Kidney (tissue), 14 donors: ENCODE measurements around the gene PFAS. TPM values are rescaled to one million over a fixed set of nuclear protein-coding genes. Genes with fewer than 3 reads are reported as not detected.

Source experiments
- DNase-seq, 5 donors: peaks; one replicate each; pipeline ENCODE4 v3.0.0-alpha.2; 2013 to 2020
- FAIRE-seq: peaks from 2 replicates; lab custom pipeline; 2012; peaks lifted over from hg19 to GRCh38; lab: Jason Lieb, UNC
- H3K27ac ChIP-seq, 2 donors: one replicate each; pipeline ENCODE4 v1.7.0; 2013; ENCODE audit warnings: low read depth in 2 of 2, low read length in 2 of 2, inconsistent platforms in 1 of 2
- H3K27me3 ChIP-seq: one replicate; pipeline ENCODE4 v1.7.1; 2013; ENCODE audit warnings: low read length, inconsistent platforms; ENCODE audit not compliant: control insufficient read depth, insufficient read depth
- H3K36me3 ChIP-seq, 3 donors: one replicate each; pipeline versions ENCODE4 v1.7.0 to v1.7.1; 2013; ENCODE audit warnings: low read length in 3 of 3, control low read depth in 1 of 3, inconsistent platforms in 1 of 3; ENCODE audit not compliant: insufficient read depth in 3 of 3, control insufficient read depth in 2 of 3
- H3K4me1 ChIP-seq, 3 donors: one replicate each; pipeline versions ENCODE4 v1.7.0 to v1.7.1; 2013; ENCODE audit warnings: low read length in 3 of 3, inconsistent platforms in 1 of 3, low read depth in 1 of 3; ENCODE audit not compliant: control insufficient read depth in 2 of 3, insufficient read depth in 2 of 3
- H3K4me3 ChIP-seq, 3 donors: one replicate each; pipeline versions ENCODE4 v1.7.0 to v1.8.1; 2013; ENCODE audit warnings: low read length in 3 of 3, control low read depth in 1 of 3, inconsistent platforms in 1 of 3
- H3K9ac ChIP-seq, 3 donors: one replicate each; pipeline versions ENCODE4 v1.7.0 to v1.7.1; 2013; ENCODE audit warnings: low read length in 3 of 3, control low read depth in 1 of 3, inconsistent platforms in 1 of 3
- H3K9me3 ChIP-seq, 3 donors: one replicate each; pipeline versions ENCODE4 v1.7.0 to v1.7.1; 2013; ENCODE audit warnings: low read length in 3 of 3, control low read depth in 1 of 3, inconsistent platforms in 1 of 3; ENCODE audit not compliant: control insufficient read depth in 2 of 3, insufficient read depth in 1 of 3
- intact Hi-C: fragments of 100-400 bp; cut with DNase I; formaldehyde crosslinking; loops from one replicate; pipeline ENCODE4 v1.11.1; 2022
- polyA plus RNA-seq: library from polyadenylated mRNA; stranded (reverse); fragments of 350-450 nt; fragmentation: Illumina TruSeq; extraction: RNeasy Lipid Tissue Mini Kit (QIAGEN cat#74804); gene quantifications from one replicate; pipeline ENCODE4 v1.2.3, GENCODE V29; 2014; ENCODE audit warnings: low read depth, low replicate concordance; ENCODE audit not compliant: insufficient read depth
- total RNA-seq: library from RNA; stranded (reverse); fragmentation: NEBNext Ultra II Directional; extraction: Animal tissue kit (Norgen Biotek cat#: 25700); gene quantifications from one replicate; pipeline ENCODE4 v1.2.1, GENCODE V29; 2021
- TF ChIP-seq, protein P1 (sequence below): IDR thresholded peaks from 3 replicates; pipeline ENCODE4 v1.5.1; 2012; ENCODE audit warnings: mild to moderate bottlenecking, moderate library complexity, borderline replicate concordance; ENCODE audit not compliant: insufficient read depth; ENCODE audit errors: extremely low read depth
- donor health status: control.
- donor health status: control.
- donor health status: control.
- donor health status: control.
- donor health status: control.
- donor health status: DM: yes; HTN: yes; CAD: no.
- donor health status: Normal renal cell carcinoma (clear cell type).

The PFAS gene
- total and polyA plus RNA-seq, 2 donors from 2014 or later, result 7.6 to 49.5 TPM

DNA sequence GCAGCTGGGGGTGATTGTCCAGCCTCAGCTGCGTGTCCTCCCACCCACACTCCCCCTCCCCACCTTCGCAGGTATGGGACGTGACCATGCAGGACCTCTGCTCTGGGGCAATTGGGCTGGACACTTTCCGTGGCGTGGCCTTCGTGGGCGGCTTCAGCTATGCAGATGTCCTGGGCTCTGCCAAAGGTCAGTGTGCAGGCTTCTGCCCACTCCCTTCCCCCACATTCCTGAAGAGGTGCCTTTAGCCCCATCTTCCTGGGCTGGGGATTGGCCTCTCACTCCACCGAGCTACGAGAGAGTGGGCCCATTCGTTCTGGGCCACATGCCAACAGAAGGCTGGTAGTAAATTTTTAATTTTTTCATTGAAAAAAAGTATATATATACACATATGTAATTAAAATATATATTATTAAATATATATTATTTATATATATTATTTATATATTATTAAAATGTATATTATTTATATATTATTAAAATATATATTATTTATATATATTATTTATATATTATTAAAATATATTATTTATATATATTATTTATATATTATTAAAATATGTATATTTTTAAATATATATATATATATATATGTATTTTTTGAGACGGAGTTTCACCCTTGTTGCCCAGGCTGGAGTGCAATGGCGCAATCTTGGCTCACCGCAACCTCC lies 18.5 kb downstream of the PFAS start:
- TF ChIP-seq, protein P1, sequence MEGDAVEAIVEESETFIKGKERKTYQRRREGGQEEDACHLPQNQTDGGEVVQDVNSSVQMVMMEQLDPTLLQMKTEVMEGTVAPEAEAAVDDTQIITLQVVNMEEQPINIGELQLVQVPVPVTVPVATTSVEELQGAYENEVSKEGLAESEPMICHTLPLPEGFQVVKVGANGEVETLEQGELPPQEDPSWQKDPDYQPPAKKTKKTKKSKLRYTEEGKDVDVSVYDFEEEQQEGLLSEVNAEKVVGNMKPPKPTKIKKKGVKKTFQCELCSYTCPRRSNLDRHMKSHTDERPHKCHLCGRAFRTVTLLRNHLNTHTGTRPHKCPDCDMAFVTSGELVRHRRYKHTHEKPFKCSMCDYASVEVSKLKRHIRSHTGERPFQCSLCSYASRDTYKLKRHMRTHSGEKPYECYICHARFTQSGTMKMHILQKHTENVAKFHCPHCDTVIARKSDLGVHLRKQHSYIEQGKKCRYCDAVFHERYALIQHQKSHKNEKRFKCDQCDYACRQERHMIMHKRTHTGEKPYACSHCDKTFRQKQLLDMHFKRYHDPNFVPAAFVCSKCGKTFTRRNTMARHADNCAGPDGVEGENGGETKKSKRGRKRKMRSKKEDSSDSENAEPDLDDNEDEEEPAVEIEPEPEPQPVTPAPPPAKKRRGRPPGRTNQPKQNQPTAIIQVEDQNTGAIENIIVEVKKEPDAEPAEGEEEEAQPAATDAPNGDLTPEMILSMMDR, result no peak
- peak; percentile 89 for FAIRE-seq
- Histone ChIP-seq H3K36me3 (peaks cover 0 to 16% (median 16%) of the 10 kb centered on the region in 3 donors), H3K4me1 (no peaks in the 10 kb centered on the region), H3K4me3 (no peak overlapping the region), H3K9me3 (no peaks in the 10 kb centered on the region), H3K9ac (no peak overlapping the region), H3K27ac (no peak overlapping the region), H3K27me3 (no peaks in the 10 kb centered on the region)
- intact Hi-C loops, result no loop called here
- no peak for DNase-seq

DNA sequence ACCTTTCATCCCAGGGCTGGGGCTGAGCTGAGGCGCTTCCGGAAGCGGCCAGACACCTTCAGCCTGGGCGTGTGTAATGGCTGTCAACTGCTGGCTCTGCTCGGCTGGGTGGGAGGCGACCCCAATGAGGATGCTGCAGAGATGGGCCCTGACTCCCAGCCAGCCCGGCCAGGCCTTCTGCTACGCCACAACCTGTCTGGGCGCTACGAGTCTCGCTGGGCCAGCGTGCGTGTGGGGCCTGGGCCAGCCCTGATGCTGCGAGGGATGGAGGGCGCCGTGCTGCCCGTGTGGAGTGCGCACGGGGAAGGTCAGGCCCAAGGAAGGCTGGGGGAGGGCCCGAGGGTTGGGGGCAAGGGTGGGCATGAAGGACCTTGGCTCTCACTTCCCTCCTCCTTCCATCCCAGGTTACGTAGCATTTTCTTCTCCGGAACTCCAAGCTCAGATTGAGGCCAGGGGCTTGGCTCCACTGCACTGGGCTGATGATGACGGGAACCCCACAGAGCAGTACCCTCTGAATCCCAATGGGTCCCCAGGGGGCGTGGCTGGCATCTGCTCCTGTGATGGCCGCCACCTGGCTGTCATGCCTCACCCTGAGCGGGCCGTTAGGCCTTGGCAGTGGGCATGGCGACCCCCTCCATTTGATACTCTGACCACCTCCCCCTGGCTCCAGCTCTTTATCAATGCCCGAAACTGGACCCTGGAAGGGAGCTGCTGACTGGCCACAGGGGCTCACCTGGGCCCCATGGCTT lies 19.6 kb downstream of the PFAS start:
- Histone ChIP-seq H3K27me3 (no peaks in the 10 kb centered on the region), H3K9ac (no peak overlapping the region), H3K36me3 (peaks cover 0 to 10% (median 6%) of the 10 kb centered on the region in 3 donors), H3K4me1 (no peaks in the 10 kb centered on the region), H3K4me3 (no peak overlapping the region), H3K27ac (no peak overlapping the region), H3K9me3 (no peaks in the 10 kb centered on the region)
- intact Hi-C loops, result no loop called here
- DNase-seq (no peak), FAIRE-seq (no peak)
- TF ChIP-seq, protein P1, result no peak

DNA sequence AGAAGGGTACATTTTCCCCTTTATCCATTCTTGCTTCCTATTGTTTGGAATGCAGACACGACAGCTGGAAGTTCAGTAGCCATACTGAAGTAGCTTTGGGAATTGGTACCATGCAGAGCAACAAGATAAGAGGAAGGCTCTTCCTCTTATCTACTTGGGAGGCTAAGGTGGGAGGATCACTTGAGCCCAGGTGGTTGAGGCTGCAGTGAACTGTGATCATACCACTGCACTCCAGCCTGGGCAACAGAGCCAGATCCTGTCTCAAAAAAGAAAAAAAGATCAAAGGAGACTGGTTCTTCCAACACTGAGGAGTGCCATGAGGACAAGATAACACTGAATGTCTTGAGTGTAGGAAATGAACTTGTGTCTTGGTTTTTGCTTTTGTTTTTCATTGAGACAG lies 23.3 kb downstream of the PFAS start:
- H3K36me3 ChIP-seq, result peaks cover 0 to 4% (median 0%) of the 10 kb centered on the region in 3 donors
- H3K9ac ChIP-seq, result no peak overlapping the region
- no peaks in the 10 kb centered on the region for H3K27me3 ChIP-seq
- H3K4me1 ChIP-seq, result peaks cover 0 to 3% (median 3%) of the 10 kb centered on the region in 3 donors
- TF ChIP-seq, protein P1, result no peak
- DNase-seq (peak in 1 of 5 donors; percentile 3), FAIRE-seq (no peak)
- intact Hi-C loops, result no loop called here
- no peaks in the 10 kb centered on the region for H3K9me3 ChIP-seq
- H3K27ac ChIP-seq, result no peak overlapping the region
- no peak overlapping the region for H3K4me3 ChIP-seq
